Retinal pigment epithelial cell (primary cell): ENCODE data around the gene VDR.

Experiments used
- DNase-seq: peaks from one replicate; pipeline ENCODE4 v3.0.0-alpha.2; 2010; ENCODE audit warnings: low read depth
- H3K4me3 ChIP-seq: 2 replicates; pipeline ENCODE4 v1.5.1; 2011; ENCODE audit warnings: mild to moderate bottlenecking, low read length, control low read depth, moderate library complexity
- TF ChIP-seq, protein P1 (sequence below): conservative IDR thresholded peaks from 2 replicates; pipeline ENCODE4 v1.5.1; 2011; ENCODE audit warnings: low read depth, low read length, control low read depth, inconsistent platforms

Gene VDR

GRCh38 chr12:47829584-47829983 is 75.2 kb downstream of the VDR start:
- H3K4me3 ChIP-seq = no peak overlapping the region
- TF ChIP-seq, protein P1, sequence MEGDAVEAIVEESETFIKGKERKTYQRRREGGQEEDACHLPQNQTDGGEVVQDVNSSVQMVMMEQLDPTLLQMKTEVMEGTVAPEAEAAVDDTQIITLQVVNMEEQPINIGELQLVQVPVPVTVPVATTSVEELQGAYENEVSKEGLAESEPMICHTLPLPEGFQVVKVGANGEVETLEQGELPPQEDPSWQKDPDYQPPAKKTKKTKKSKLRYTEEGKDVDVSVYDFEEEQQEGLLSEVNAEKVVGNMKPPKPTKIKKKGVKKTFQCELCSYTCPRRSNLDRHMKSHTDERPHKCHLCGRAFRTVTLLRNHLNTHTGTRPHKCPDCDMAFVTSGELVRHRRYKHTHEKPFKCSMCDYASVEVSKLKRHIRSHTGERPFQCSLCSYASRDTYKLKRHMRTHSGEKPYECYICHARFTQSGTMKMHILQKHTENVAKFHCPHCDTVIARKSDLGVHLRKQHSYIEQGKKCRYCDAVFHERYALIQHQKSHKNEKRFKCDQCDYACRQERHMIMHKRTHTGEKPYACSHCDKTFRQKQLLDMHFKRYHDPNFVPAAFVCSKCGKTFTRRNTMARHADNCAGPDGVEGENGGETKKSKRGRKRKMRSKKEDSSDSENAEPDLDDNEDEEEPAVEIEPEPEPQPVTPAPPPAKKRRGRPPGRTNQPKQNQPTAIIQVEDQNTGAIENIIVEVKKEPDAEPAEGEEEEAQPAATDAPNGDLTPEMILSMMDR = no peak
- DNase-seq = no peak

DNA sequence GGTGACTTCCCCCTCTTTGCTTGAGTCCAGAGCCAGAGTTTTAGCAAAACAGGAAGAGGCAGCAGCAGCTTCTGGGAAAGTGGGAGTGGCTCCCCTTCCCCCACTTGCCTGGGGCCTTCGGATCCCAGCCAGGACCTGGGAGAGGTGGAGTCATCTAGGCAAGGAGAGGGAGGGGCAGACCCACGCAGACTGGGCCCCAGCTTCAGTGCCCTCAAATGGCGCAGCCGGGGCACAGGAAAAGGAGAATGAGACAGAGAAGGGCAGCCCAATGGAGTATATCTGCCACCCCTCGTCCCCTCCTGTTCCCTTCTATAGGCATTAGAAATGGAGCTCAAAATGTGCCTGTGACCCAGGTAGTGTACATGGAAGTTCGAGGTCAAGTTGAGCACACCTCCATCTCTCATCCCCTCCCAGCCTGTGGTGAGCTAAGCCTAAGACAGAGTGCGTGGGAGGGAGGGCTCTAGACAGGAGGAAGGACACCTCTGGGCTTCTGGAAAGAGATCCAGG is 75.8 kb downstream of the VDR start:
- no peak for DNase-seq
- TF ChIP-seq, protein P1 = no peak
- no peak overlapping the region for H3K4me3 ChIP-seq

DNA sequence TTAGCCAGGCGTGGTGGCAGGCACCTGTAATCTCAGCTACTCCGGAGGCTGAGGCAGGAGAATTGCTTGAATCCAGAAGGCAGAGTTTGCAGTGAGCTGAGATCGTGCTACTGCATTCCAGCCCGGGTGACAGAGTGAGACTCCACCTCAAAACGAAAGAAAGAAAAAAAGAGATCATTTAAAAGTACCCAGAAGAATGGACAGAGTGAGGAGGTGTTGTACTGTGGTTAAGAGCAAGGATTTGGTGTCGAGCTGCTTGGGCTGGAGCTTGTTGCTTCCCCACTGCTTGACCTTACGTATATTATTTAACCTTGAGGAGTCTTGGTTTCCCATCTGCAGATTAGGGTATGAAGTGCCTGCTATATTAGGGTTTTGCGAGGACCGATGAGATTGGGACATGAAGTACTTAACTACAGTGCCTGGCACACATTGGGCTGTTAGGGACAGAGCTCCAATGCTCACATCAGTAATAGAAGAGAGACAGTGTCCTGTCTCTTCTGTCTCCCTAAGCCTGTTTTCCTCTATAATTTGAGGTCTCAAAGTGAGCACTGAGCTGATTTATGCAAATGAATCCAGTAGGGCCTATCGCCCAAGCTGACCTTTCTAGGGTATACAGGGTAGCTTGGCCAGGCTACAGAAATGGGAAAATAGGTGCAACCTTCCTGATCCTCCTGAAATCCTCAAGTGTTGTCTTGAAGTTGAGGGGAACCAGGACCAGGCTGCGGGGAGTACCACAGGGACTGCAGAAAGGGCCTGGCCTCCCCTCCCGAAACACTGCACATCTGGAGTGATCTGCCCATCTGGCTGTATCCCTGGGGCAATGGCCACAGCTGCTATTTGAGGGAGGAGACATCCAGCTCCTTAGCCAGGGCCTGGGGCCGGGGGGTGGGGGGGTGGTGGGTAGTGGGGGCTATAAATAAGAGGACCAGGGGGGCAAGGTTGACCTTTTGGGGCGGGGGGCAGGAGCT is 76.5 kb downstream of the VDR start:
- H3K4me3 ChIP-seq = no peak overlapping the region

DNA sequence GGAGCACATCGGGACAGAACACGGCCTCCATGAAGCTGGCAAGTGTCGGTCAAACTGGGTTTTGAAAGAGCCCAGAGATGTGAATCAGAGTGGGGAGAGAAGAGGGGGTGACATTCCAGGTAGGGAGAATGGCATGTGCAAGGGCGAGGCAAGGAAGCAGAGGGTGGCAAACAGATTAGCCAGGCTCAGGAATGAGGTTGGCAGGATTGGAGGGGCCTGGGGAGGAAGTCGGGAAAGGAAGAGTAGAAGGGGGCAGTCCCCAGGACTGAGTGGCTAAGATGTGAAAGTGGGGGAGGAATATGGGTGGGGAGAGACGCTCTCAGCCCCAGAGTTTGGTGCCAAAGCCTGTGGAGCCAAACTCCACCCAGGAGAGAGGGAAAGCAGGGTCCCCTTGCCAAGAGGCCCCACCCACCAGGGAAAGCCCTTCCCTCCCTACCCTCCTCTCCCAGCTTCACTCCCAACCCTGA is 79.6 kb downstream of the VDR start:
- H3K4me3 ChIP-seq = no peak overlapping the region
- DNase-seq = peak; percentile 74
- TF ChIP-seq, protein P1 = no peak

More for the DNA sequence above, 76.5 kb downstream of the VDR start:
- TF ChIP-seq, protein P1 = no peak
- no peak for DNase-seq

- H3K4me3 ChIP-seq = no peak overlapping the region
- DNase-seq = no peak
- TF ChIP-seq, protein P1 = no peak
These were observed 80.2 kb downstream of the VDR start for GRCh38 chr12:47824635-47825034.

DNA sequence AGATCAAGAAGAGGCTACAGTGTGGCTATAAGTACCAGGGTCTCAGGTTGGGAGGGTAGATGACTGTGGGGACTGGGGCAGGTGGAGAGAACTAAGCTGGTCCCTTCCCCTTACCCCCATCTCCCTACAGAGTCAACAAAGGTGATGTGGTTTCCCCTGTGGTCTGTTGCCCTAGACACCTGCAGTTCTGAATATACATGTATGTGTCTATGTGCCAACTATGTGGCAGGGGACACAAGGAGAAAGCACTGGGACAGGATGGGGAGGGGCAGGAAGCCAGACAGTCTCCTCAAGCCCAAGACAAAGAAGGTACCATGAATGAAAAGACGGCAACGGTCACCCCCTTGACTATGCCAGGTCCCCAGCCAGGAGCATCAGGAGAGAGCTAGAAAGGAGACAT is 80.6 kb downstream of the VDR start:
- TF ChIP-seq, protein P1 = no peak
- no peak for DNase-seq
- no peak overlapping the region for H3K4me3 ChIP-seq
